H9 (cell line): ENCODE measurements around the gene PRSS57. TPM values are rescaled to one million over a fixed set of nuclear protein-coding genes. Genes with fewer than 3 reads are reported as not detected.

ENCODE experiments used
- DNase-seq: peaks from one replicate; pipeline ENCODE4 v3.0.0-alpha.2; 2017
- H2AFZ ChIP-seq: one replicate; pipeline ENCODE4 v1.6.1; 2013; ENCODE audit warnings: mild to moderate bottlenecking, low read length, control low read depth, moderate library complexity
- H2AK5ac ChIP-seq: 2 replicates; pipeline ENCODE4 v1.6.1; 2013; ENCODE audit warnings: low read length, control low read depth, mixed read lengths; ENCODE audit not compliant: insufficient read length
- H2BK120ac ChIP-seq: one replicate; pipeline ENCODE4 v1.6.1; 2013; ENCODE audit warnings: low read depth, mild to moderate bottlenecking, low read length, control low read depth, inconsistent platforms; ENCODE audit not compliant: poor library complexity, severe bottlenecking
- H2BK12ac ChIP-seq: 2 replicates; pipeline ENCODE4 v1.6.1; 2013; ENCODE audit warnings: low read length, control low read depth, mixed read lengths, low read depth; ENCODE audit not compliant: insufficient read length
- H2BK15ac ChIP-seq: 2 replicates; pipeline ENCODE4 v1.6.1; 2013; ENCODE audit warnings: low read depth, low read length, control low read depth
- H2BK20ac ChIP-seq: one replicate; pipeline ENCODE4 v1.6.1; 2013; ENCODE audit warnings: low read depth, mild to moderate bottlenecking, low read length, control low read depth, inconsistent platforms; ENCODE audit not compliant: poor library complexity, severe bottlenecking
- H2BK5ac ChIP-seq: 2 replicates; pipeline ENCODE4 v1.6.1; 2013; ENCODE audit warnings: low read length, control low read depth, mixed read lengths; ENCODE audit not compliant: insufficient read length
- H3K14ac ChIP-seq: 2 replicates; pipeline ENCODE4 v1.6.1; 2013; ENCODE audit warnings: low read length, control low read depth; ENCODE audit not compliant: insufficient read depth
- H3K18ac ChIP-seq: 2 replicates; pipeline ENCODE4 v1.6.1; 2013; ENCODE audit warnings: low read depth, mild to moderate bottlenecking, mixed read lengths, low read length, control low read depth; ENCODE audit not compliant: insufficient read length
- H3K23ac ChIP-seq: 2 replicates; pipeline ENCODE4 v1.6.1; 2013; ENCODE audit warnings: low read length, control low read depth, mixed read lengths, low read depth; ENCODE audit not compliant: insufficient read length
- H3K23me2 ChIP-seq: 2 replicates; pipeline ENCODE4 v1.6.1; 2013; ENCODE audit warnings: low read depth, mild to moderate bottlenecking, mixed read lengths, low read length, control low read depth; ENCODE audit not compliant: insufficient read length, poor library complexity, severe bottlenecking
- H3K27ac ChIP-seq: 2 replicates; pipeline ENCODE4 v1.5.1; 2013; ENCODE audit warnings: low read length, control low read depth, mixed read lengths, low read depth; ENCODE audit not compliant: insufficient read length
- H3K27me3 ChIP-seq: 2 replicates; pipeline ENCODE4 v1.6.1; 2013; ENCODE audit warnings: low read length, control low read depth, inconsistent platforms; ENCODE audit not compliant: insufficient read depth
- H3K4ac ChIP-seq: 2 replicates; pipeline ENCODE4 v1.6.1; 2013; ENCODE audit warnings: low read depth, mild to moderate bottlenecking, control low read depth, inconsistent platforms, low read length, moderate library complexity
- H3K4me1 ChIP-seq: 2 replicates; pipeline ENCODE4 v1.6.1; 2013; ENCODE audit warnings: low read length, control low read depth, inconsistent platforms; ENCODE audit not compliant: insufficient read depth
- H3K4me2 ChIP-seq: 2 replicates; pipeline ENCODE4 v1.6.1; 2013; ENCODE audit warnings: low read length, control low read depth, mixed read lengths; ENCODE audit not compliant: insufficient read length, insufficient read depth
- H3K56ac ChIP-seq: 2 replicates; pipeline ENCODE4 v1.6.1; 2013; ENCODE audit warnings: low read depth, mild to moderate bottlenecking, mixed read lengths, low read length, control low read depth; ENCODE audit not compliant: insufficient read length
- H3K79me1 ChIP-seq: 2 replicates; pipeline ENCODE4 v1.6.1; 2013; ENCODE audit warnings: low read depth, mild to moderate bottlenecking, moderate library complexity, low read length, control low read depth, inconsistent platforms; ENCODE audit not compliant: insufficient read depth, poor library complexity, severe bottlenecking
- H3K79me2 ChIP-seq: 2 replicates; pipeline ENCODE4 v1.6.1; 2013; ENCODE audit warnings: low read length, control low read depth, inconsistent platforms; ENCODE audit not compliant: insufficient read depth
- H3K9ac ChIP-seq: 2 replicates; pipeline ENCODE4 v1.6.1; 2013; ENCODE audit warnings: low read length, control low read depth, mixed read lengths; ENCODE audit not compliant: insufficient read length; ENCODE audit errors: extremely low read depth
- H3K9me3 ChIP-seq: one replicate; pipeline ENCODE4 v1.6.1; 2013; ENCODE audit warnings: low read depth, low read length, inconsistent platforms; ENCODE audit not compliant: control insufficient read depth
- H3T11ph ChIP-seq: one replicate; pipeline ENCODE4 v1.6.1; 2013; ENCODE audit warnings: mild to moderate bottlenecking, low read length, control low read depth, inconsistent platforms
- H4K20me1 ChIP-seq: one replicate; pipeline ENCODE4 v1.6.1; 2013; ENCODE audit not compliant: control insufficient read depth, insufficient read length, insufficient read depth
- H4K5ac ChIP-seq: 2 replicates; pipeline ENCODE4 v1.6.1; 2013; ENCODE audit warnings: low read depth, mild to moderate bottlenecking, mixed read lengths, low read length, control low read depth; ENCODE audit not compliant: insufficient read length
- H4K8ac ChIP-seq: replicated peaks from 2 replicates; pipeline ENCODE4 v1.6.1; 2013; ENCODE audit warnings: low read length, control low read depth, mixed read lengths, low read depth; ENCODE audit not compliant: insufficient read length
- H4K91ac ChIP-seq: 2 replicates; pipeline ENCODE4 v1.6.1; 2013; ENCODE audit warnings: low read depth, mild to moderate bottlenecking, moderate library complexity, mixed read lengths, low read length, control low read depth; ENCODE audit not compliant: insufficient read length
- H3K27ac Mint-ChIP-seq, 3 experiments: 2 replicates in 2 of 3; 3 replicates in 1 of 3; pipeline ENCODE4 v1.8.0; 2020 to 2021; ENCODE audit warnings: mixed read lengths in 3 of 3, mild to moderate bottlenecking in 1 of 3, moderate library complexity in 1 of 3
- H3K27me3 Mint-ChIP-seq: 2 replicates; pipeline ENCODE4 v1.8.0; 2021; ENCODE audit warnings: low read depth, mild to moderate bottlenecking, moderate library complexity, mixed read lengths
- H3K36me3 Mint-ChIP-seq, 3 experiments: 2 replicates in 2 of 3; 3 replicates in 1 of 3; pipeline ENCODE4 v1.8.0; 2020 to 2021; ENCODE audit warnings: low read depth in 3 of 3, mixed read lengths in 3 of 3; ENCODE audit not compliant: insufficient read depth in 1 of 3
- H3K4me1 Mint-ChIP-seq, 2 experiments: 2 replicates each; pipeline ENCODE4 v1.8.0; 2020; ENCODE audit warnings: mixed read lengths in 2 of 2
- H3K4me3 Mint-ChIP-seq, 2 experiments: 2 replicates in 1 of 2; 3 replicates in 1 of 2; pipeline ENCODE4 v1.8.0; 2020 to 2021; ENCODE audit warnings: mild to moderate bottlenecking in 2 of 2, mixed read lengths in 2 of 2, moderate library complexity in 1 of 2
- H3K9me3 Mint-ChIP-seq, 2 experiments: 2 replicates in 1 of 2; 3 replicates in 1 of 2; pipeline ENCODE4 v1.8.0; 2020; ENCODE audit warnings: mild to moderate bottlenecking in 2 of 2, mixed read lengths in 2 of 2, moderate library complexity in 1 of 2
- WGBS: extraction: QIAGEN DNeasy Blood & Tissue Kit; methylation state at CpG from one replicate; pipeline ENCODE4 v1.1.7; 2013; ENCODE audit warnings: missing lambda C conversion rate, low lambda C conversion rate, mixed read lengths; ENCODE audit not compliant: insufficient read length; ENCODE audit errors: extremely low coverage; 5-methylcytosine and 5-hydroxymethylcytosine counted together
- total RNA-seq: library from RNA; stranded (reverse); gene quantifications from 2 replicates; pipeline ENCODE4 v1.2.1, GENCODE V29; 2021
- TF ChIP-seq, protein P1 (sequence below): fragments of 200-600 bp; sonication (generic); conservative IDR thresholded peaks from 3 replicates; pipeline ENCODE4 v1.8.0; 2021; ENCODE audit warnings: antibody characterized with exemption, mild to moderate bottlenecking

The PRSS57 gene
- total RNA-seq, 1 experiment from 2014 or later = not detected

GRCh38 chr19:726993-727956, 32.0 kb upstream of the PRSS57 start:
- Histone ChIP-seq H3K4me2 (no peak overlapping the region), H2BK120ac (no peak overlapping the region), H3K4ac (no peak overlapping the region), H3K79me2 (no peaks in the 10 kb centered on the region), H4K5ac (no peak overlapping the region), H2BK20ac (no peak overlapping the region), H4K8ac (no peak overlapping the region), H3K18ac (no peak overlapping the region), H3K79me1 (no peaks in the 10 kb centered on the region), H3K23ac (no peak overlapping the region), H3K9me3 (no peaks in the 10 kb centered on the region), H3K23me2 (no peaks in the 10 kb centered on the region), H3K56ac (no peak overlapping the region), H3T11ph (no peak overlapping the region), H2AK5ac (no peak overlapping the region), H2BK12ac (no peak overlapping the region), H4K91ac (no peak overlapping the region), H3K27me3 (no peaks in the 10 kb centered on the region), H3K27ac (no peak overlapping the region), H2AFZ (no peak overlapping the region), H4K20me1 (no peaks in the 10 kb centered on the region), H2BK5ac (no peak overlapping the region), H3K14ac (no peak overlapping the region), H3K4me1 (no peaks in the 10 kb centered on the region), H3K9ac (no peak overlapping the region), H2BK15ac (no peak overlapping the region)
- Mint-ChIP-seq H3K36me3 (peaks cover 2 to 9% (median 5%) of the 10 kb centered on the region in 3 experiments; a peak in 6 of 7 replicates), H3K27me3 (no peaks in the 10 kb centered on the region), H3K27ac (no peak overlapping the region; a peak in 1 of 7 replicates), H3K4me1 (no peaks in the 10 kb centered on the region), H3K9me3 (no peaks in the 10 kb centered on the region), H3K4me3 (no peak overlapping the region; a peak in 1 of 5 replicates)
- TF ChIP-seq, protein P1, sequence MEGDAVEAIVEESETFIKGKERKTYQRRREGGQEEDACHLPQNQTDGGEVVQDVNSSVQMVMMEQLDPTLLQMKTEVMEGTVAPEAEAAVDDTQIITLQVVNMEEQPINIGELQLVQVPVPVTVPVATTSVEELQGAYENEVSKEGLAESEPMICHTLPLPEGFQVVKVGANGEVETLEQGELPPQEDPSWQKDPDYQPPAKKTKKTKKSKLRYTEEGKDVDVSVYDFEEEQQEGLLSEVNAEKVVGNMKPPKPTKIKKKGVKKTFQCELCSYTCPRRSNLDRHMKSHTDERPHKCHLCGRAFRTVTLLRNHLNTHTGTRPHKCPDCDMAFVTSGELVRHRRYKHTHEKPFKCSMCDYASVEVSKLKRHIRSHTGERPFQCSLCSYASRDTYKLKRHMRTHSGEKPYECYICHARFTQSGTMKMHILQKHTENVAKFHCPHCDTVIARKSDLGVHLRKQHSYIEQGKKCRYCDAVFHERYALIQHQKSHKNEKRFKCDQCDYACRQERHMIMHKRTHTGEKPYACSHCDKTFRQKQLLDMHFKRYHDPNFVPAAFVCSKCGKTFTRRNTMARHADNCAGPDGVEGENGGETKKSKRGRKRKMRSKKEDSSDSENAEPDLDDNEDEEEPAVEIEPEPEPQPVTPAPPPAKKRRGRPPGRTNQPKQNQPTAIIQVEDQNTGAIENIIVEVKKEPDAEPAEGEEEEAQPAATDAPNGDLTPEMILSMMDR = no peak
- no peak for DNase-seq
- WGBS = no CpG with 5 or more reads among the region's 43 CpGs
